ENCODE measurements around the gene GPS1. TPM values are rescaled to one million over a fixed set of nuclear protein-coding genes. Genes with fewer than 3 reads are reported as not detected.

Gene GPS1
- total RNA-seq, 1 experiment from 2014 or later, result 181 TPM

DNA sequence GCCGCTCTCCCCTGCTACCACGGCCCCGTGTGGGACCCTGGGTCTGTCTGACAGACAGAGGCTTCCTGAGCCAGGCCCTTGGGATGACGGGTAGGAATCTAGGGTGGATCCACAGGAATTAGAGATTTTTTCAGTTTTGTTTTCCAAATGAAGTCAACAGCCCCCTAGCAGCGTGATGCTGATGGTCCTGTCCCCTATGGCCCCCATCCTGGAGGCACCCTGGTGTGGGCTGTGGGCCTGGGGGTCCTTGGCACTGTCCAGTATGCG lies 44.5 kb upstream of the GPS1 start (continued):
- TF ChIP-seq, protein P1, sequence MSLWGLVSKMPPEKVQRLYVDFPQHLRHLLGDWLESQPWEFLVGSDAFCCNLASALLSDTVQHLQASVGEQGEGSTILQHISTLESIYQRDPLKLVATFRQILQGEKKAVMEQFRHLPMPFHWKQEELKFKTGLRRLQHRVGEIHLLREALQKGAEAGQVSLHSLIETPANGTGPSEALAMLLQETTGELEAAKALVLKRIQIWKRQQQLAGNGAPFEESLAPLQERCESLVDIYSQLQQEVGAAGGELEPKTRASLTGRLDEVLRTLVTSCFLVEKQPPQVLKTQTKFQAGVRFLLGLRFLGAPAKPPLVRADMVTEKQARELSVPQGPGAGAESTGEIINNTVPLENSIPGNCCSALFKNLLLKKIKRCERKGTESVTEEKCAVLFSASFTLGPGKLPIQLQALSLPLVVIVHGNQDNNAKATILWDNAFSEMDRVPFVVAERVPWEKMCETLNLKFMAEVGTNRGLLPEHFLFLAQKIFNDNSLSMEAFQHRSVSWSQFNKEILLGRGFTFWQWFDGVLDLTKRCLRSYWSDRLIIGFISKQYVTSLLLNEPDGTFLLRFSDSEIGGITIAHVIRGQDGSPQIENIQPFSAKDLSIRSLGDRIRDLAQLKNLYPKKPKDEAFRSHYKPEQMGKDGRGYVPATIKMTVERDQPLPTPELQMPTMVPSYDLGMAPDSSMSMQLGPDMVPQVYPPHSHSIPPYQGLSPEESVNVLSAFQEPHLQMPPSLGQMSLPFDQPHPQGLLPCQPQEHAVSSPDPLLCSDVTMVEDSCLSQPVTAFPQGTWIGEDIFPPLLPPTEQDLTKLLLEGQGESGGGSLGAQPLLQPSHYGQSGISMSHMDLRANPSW (CRISPR knock-in tag; conservative IDR thresholded peaks at IDR 0.05; ENCODE audit: low read depth), result no peak
- no peak for TF ChIP-seq ZNF396 (CRISPR knock-in tag; IDR thresholded peaks at IDR 0.05; ENCODE audit: borderline replicate concordance)

DNA sequence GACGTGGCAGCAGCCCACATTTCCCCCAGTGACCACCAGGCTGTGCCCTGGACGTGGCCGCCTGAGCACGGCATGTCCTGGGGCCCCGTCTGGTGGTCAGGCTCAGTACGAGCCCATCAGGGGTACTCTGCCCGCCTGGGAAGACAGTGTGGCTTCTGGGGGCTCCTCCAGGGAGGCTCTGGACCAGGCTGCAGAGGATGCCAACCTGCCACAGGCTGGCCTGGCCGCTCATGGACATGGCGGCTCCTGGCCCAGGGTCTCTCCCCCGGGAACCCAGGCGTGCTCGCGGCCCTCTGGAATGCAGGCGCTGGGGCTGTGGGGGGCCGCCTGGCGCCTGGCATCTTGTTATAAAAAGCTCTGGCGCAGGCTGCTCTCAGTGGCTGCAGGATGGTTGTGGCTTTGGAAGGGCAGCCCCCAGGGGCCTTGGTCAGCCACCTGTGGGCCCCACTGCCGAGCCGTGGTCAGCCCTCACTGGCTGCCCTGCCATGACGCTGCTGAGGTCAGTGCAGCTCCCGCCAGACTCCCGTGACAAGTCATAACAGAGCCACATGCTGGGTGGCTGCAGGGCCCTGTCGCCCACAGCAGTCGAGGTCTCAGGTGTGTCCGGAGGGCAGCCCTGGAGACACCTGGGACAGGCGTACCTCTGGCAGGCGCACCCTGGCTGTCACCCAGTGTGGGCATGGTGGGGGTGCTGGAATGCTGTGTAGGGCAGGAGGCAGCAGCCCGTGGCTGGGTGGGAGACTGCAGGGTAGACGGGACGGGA lies 44.0 kb upstream of the GPS1 start:
- H3K4me1 Mint-ChIP-seq, result no peaks in the 10 kb centered on the region
- H3K9me3 Mint-ChIP-seq, result no peaks in the 10 kb centered on the region
- ChIA-PET POLR2A (no interaction called here), CTCF (interaction anchor here (3.0 kb wide), 1 partner anchor 13 kb away, joined by 16 read pairs; no protein-coding TSS in a partner anchor)
- ATAC-seq (no peak), DNase-seq (ENCODE audit: low spot score) (no peak)
- H3K4me3 Mint-ChIP-seq, result no peak overlapping the region
- H3K36me3 Mint-ChIP-seq, result no peaks in the 10 kb centered on the region
- 0 out of 2 replicates have a peak overlapping the region, but pooled peaks have one; percentile 27 for H3K27ac Mint-ChIP-seq
- TF ChIP-seq ELF4 (CRISPR knock-in tag; IDR thresholded peaks at IDR 0.05; ENCODE audit: low read depth) (no peak), TEAD1 (CRISPR knock-in tag; IDR thresholded peaks at IDR 0.05) (no peak)
- TF ChIP-seq, protein P2, sequence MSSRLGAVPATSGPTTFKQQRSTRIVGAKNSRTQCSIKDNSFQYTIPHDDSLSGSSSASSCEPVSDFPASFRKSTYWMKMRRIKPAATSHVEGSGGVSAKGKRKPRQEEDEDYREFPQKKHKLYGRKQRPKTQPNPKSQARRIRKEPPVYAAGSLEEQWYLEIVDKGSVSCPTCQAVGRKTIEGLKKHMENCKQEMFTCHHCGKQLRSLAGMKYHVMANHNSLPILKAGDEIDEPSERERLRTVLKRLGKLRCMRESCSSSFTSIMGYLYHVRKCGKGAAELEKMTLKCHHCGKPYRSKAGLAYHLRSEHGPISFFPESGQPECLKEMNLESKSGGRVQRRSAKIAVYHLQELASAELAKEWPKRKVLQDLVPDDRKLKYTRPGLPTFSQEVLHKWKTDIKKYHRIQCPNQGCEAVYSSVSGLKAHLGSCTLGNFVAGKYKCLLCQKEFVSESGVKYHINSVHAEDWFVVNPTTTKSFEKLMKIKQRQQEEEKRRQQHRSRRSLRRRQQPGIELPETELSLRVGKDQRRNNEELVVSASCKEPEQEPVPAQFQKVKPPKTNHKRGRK (CRISPR knock-in tag; IDR thresholded peaks at IDR 0.05; ENCODE audit: borderline replicate concordance), result no peak
- H3K27me3 Mint-ChIP-seq (ENCODE audit: low read depth), result no peaks in the 10 kb centered on the region

DNA sequence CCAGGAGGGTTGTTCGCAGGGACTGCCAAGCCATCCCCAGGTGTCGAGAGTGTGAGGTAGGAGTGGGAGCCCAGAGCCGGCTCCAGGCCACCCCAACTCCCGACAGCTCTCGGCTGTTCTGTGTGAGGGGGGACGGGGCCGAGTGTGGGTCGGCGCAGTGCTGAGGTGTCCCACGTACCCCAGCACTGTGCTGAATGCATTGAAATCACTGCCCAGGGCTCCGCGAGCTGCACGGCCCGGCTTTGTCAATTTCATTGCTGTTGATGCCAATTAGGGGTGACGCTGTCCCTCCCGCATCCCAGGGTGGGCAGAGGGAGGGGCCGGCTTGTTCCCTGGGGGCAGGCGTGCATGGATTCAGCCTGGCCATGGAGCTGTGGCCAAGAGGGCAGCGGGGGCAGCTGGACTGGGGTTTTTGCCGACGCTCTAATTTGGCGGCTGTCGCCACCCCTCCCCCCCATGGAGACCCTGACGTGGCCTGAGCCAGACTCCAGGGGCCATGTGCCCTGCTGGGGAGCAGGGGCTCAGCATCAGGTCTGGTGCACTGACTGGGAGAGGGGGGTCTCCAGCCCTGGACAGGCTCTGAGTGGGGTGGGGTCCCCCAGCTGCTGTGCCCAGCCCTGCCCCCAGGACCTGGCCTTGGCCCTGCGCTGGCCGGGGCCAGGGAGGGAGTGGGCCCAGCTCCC lies 43.3 kb upstream of the GPS1 start:
- Mint-ChIP-seq H3K9me3 (no peaks in the 10 kb centered on the region), H3K36me3 (no peaks in the 10 kb centered on the region), H3K4me3 (no peak overlapping the region), H3K27me3 (ENCODE audit: low read depth) (no peaks in the 10 kb centered on the region), H3K4me1 (no peaks in the 10 kb centered on the region), H3K27ac (0 out of 2 replicates have a peak overlapping the region, but pooled peaks have one; percentile 27)
- POLR2A ChIA-PET, result no interaction called here
- CTCF ChIA-PET, result interaction anchor here (3.0 kb wide), 1 partner anchor 12 kb away, joined by 16 read pairs; no protein-coding TSS in a partner anchor
- ATAC-seq (no peak), DNase-seq (ENCODE audit: low spot score) (no peak)
- TF ChIP-seq CREM (CRISPR knock-in tag; IDR thresholded peaks at IDR 0.05) (no peak), SOX15 (CRISPR knock-in tag; IDR thresholded peaks at IDR 0.05) (no peak), ZBTB21 (CRISPR knock-in tag; IDR thresholded peaks at IDR 0.05; ENCODE audit: borderline replicate concordance) (no peak), SMAD3 (CRISPR knock-in tag; IDR thresholded peaks at IDR 0.05; ENCODE audit: borderline replicate concordance) (no peak), NFE2L1 (CRISPR knock-in tag; IDR thresholded peaks at IDR 0.05) (no peak), NFYB (CRISPR knock-in tag; conservative IDR thresholded peaks at IDR 0.05; ENCODE audit: low read depth) (no peak)
- TF ChIP-seq, protein P3, sequence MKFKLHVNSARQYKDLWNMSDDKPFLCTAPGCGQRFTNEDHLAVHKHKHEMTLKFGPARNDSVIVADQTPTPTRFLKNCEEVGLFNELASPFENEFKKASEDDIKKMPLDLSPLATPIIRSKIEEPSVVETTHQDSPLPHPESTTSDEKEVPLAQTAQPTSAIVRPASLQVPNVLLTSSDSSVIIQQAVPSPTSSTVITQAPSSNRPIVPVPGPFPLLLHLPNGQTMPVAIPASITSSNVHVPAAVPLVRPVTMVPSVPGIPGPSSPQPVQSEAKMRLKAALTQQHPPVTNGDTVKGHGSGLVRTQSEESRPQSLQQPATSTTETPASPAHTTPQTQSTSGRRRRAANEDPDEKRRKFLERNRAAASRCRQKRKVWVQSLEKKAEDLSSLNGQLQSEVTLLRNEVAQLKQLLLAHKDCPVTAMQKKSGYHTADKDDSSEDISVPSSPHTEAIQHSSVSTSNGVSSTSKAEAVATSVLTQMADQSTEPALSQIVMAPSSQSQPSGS (CRISPR knock-in tag; IDR thresholded peaks at IDR 0.05; ENCODE audit: borderline replicate concordance, low read depth), result no peak
- TF ChIP-seq, protein P4, sequence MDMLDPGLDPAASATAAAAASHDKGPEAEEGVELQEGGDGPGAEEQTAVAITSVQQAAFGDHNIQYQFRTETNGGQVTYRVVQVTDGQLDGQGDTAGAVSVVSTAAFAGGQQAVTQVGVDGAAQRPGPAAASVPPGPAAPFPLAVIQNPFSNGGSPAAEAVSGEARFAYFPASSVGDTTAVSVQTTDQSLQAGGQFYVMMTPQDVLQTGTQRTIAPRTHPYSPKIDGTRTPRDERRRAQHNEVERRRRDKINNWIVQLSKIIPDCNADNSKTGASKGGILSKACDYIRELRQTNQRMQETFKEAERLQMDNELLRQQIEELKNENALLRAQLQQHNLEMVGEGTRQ (CRISPR knock-in tag; IDR thresholded peaks at IDR 0.05), result no peak
- TF ChIP-seq, protein P5, sequence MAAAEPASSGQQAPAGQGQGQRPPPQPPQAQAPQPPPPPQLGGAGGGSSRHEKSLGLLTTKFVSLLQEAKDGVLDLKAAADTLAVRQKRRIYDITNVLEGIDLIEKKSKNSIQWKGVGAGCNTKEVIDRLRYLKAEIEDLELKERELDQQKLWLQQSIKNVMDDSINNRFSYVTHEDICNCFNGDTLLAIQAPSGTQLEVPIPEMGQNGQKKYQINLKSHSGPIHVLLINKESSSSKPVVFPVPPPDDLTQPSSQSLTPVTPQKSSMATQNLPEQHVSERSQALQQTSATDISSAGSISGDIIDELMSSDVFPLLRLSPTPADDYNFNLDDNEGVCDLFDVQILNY (CRISPR knock-in tag; IDR thresholded peaks at IDR 0.05), result no peak
